PFSK-1 (cell line): ENCODE data around the gene KLHL17.

Experiments used
- FOXP2 ChIP-seq: optimal IDR thresholded peaks from 2 replicates; pipeline ENCODE3; 2011; ENCODE audit warnings: borderline replicate concordance, control low read depth, inconsistent platforms; ENCODE audit not compliant: insufficient read depth; ENCODE audit errors: extremely low read length, extremely low read depth
- POLR2AphosphoS5 ChIP-seq: IDR thresholded peaks from 2 replicates; pipeline ENCODE4 v1.6.1; 2012; ENCODE audit warnings: low read depth, mild to moderate bottlenecking, control low read depth, low read length, moderate library complexity
- SIN3A ChIP-seq: IDR thresholded peaks from 2 replicates; pipeline ENCODE4 v1.6.1; 2012; ENCODE audit warnings: mild to moderate bottlenecking, low read length, moderate library complexity, borderline replicate concordance; ENCODE audit not compliant: insufficient read depth
- TAF1 ChIP-seq: IDR thresholded peaks from 2 replicates; pipeline ENCODE4 v1.6.1; 2012; ENCODE audit warnings: low read length, control low read depth, borderline replicate concordance; ENCODE audit not compliant: insufficient read depth
- TF ChIP-seq, protein P1 (sequence below), 2 experiments: IDR thresholded peaks; 2 replicates each; pipeline versions ENCODE4 v1.6.1 to v1.8.0; 2011 to 2012; ENCODE audit warnings: low read depth in 2 of 2, low read length in 2 of 2, control low read depth in 1 of 2, inconsistent platforms in 1 of 2, mild to moderate bottlenecking in 1 of 2, moderate library complexity in 1 of 2; ENCODE audit not compliant: insufficient read depth in 1 of 2

KLHL17 gene

DNA sequence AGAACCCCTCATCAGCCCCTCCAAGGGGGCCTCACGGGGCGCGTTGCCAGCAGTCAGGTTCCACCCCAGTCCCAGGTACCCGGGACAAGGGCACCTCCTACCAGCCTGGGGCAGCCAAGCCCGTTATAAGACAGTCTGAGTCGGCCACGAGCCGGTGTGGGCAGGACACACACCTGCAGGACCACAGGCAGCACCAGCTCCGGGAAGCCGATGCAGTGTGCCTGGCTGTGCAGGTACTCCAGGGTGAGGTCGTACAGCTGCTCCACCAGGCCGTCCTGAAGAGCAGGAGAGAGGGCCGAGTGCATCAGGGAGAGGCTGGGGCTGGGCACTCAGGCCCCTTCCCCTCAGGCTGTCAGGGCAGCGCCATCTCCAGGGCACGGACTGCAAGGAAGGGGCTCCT lies 12.4 kb upstream of the KLHL17 start:
- TF ChIP-seq POLR2AphosphoS5 (no peak), SIN3A (no peak), TAF1 (no peak), FOXP2 (no peak)
- TF ChIP-seq, protein P1, sequence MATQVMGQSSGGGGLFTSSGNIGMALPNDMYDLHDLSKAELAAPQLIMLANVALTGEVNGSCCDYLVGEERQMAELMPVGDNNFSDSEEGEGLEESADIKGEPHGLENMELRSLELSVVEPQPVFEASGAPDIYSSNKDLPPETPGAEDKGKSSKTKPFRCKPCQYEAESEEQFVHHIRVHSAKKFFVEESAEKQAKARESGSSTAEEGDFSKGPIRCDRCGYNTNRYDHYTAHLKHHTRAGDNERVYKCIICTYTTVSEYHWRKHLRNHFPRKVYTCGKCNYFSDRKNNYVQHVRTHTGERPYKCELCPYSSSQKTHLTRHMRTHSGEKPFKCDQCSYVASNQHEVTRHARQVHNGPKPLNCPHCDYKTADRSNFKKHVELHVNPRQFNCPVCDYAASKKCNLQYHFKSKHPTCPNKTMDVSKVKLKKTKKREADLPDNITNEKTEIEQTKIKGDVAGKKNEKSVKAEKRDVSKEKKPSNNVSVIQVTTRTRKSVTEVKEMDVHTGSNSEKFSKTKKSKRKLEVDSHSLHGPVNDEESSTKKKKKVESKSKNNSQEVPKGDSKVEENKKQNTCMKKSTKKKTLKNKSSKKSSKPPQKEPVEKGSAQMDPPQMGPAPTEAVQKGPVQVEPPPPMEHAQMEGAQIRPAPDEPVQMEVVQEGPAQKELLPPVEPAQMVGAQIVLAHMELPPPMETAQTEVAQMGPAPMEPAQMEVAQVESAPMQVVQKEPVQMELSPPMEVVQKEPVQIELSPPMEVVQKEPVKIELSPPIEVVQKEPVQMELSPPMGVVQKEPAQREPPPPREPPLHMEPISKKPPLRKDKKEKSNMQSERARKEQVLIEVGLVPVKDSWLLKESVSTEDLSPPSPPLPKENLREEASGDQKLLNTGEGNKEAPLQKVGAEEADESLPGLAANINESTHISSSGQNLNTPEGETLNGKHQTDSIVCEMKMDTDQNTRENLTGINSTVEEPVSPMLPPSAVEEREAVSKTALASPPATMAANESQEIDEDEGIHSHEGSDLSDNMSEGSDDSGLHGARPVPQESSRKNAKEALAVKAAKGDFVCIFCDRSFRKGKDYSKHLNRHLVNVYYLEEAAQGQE (IDR thresholded peaks at IDR 0.05; ENCODE audit: insufficient read depth in 1 of 2, low read depth in 2 of 2, low read length in 2 of 2), result no peak

DNA sequence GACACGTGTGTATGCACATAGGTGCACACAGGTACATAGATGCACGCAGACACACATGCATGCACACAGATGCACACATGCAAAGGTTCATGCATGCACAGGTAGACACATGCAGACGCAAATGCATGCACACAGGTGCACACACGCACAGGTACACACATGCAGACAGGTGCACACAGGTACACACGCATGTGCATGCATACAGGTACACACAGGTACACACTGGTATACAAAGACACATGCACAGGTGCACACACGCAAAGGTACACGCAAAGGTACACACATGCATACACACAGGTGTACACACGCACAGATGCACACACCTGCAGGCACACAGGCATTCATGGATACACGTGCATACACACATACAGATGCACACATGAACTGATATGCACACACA lies 10.1 kb upstream of the KLHL17 start:
- TF ChIP-seq SIN3A, result no peak
- TF ChIP-seq TAF1, result no peak
- no peak for TF ChIP-seq FOXP2
- TF ChIP-seq, protein P1 (IDR thresholded peaks at IDR 0.05; ENCODE audit: insufficient read depth in 1 of 2, low read depth in 2 of 2, low read length in 2 of 2), result no peak
- TF ChIP-seq POLR2AphosphoS5, result no peak

DNA sequence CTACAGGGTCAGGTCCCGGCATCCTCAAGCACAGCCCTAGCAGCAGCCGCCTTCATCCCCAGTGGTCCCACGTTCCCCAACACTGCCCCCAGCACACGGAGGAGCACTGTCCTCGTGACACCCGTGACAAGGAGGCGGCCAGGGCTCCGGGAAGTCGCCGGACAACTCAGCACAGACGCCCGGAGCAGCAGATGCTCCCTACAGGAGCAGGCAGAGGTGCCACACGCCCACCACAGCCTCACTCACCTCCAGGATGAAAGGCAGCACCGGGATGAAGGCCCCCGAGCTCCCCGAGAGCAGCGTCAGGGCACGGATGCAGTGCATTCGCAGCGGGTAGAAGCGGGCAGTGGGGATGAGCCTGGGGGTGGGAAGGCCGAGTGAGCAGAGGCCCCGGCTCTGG lies 9.5 kb upstream of the KLHL17 start:
- TF ChIP-seq FOXP2 (no peak), POLR2AphosphoS5 (no peak), TAF1 (no peak), SIN3A (no peak)
- TF ChIP-seq, protein P1 (IDR thresholded peaks at IDR 0.05; ENCODE audit: insufficient read depth in 1 of 2, low read depth in 2 of 2, low read length in 2 of 2), result no peak

- no peak for TF ChIP-seq POLR2AphosphoS5
- TF ChIP-seq, protein P1 (IDR thresholded peaks at IDR 0.05; ENCODE audit: insufficient read depth in 1 of 2, low read depth in 2 of 2, low read length in 2 of 2), result no peak
- TF ChIP-seq SIN3A, result no peak
- TF ChIP-seq FOXP2, result no peak
- no peak for TF ChIP-seq TAF1
Observed at GRCh38 chr1:951364-951763, 9.0 kb upstream of the KLHL17 start.

- TF ChIP-seq POLR2AphosphoS5 (no peak), SIN3A (no peak), TAF1 (no peak), FOXP2 (no peak)
- TF ChIP-seq, protein P1 (IDR thresholded peaks at IDR 0.05; ENCODE audit: insufficient read depth in 1 of 2, low read depth in 2 of 2, low read length in 2 of 2), result no peak
Observed at GRCh38 chr1:952201-952600, 8.2 kb upstream of the KLHL17 start.
